ENCODE measurements around the gene DMD.

The DMD gene

GRCh38 chrX:31251336-31251735 is 1960.0 kb downstream of the DMD start:
- TF ChIP-seq CTCF (IDR thresholded peaks at IDR 0.05; ENCODE audit: control insufficient read depth, extremely low read depth, insufficient read depth) = no peak
- H3K4me3 ChIP-seq (ENCODE audit: low read depth, low read length) = no peak overlapping the region
- no peak for DNase-seq (ENCODE audit: low read depth)

GRCh38 chrX:31245714-31246113 is 1965.6 kb downstream of the DMD start:
- TF ChIP-seq CTCF (IDR thresholded peaks at IDR 0.05; ENCODE audit: control insufficient read depth, extremely low read depth, insufficient read depth) = no peak
- no peak for DNase-seq (ENCODE audit: low read depth)
- no peak overlapping the region for H3K4me3 ChIP-seq (ENCODE audit: low read depth, low read length)

GRCh38 chrX:31243804-31244203 is 1967.5 kb downstream of the DMD start:
- TF ChIP-seq CTCF (IDR thresholded peaks at IDR 0.05; ENCODE audit: control insufficient read depth, extremely low read depth, insufficient read depth) = no peak
- DNase-seq (ENCODE audit: low read depth) = no peak
- no peak overlapping the region for H3K4me3 ChIP-seq (ENCODE audit: low read depth, low read length)

- no peak overlapping the region for H3K4me3 ChIP-seq (ENCODE audit: low read depth, low read length)
- no peak for TF ChIP-seq CTCF (IDR thresholded peaks at IDR 0.05; ENCODE audit: control insufficient read depth, extremely low read depth, insufficient read depth)
- DNase-seq (ENCODE audit: low read depth) = no peak
These were observed 1970.4 kb downstream of the DMD start for GRCh38 chrX:31240982-31241381.

GRCh38 chrX:31237189-31237588 is 1974.2 kb downstream of the DMD start:
- no peak for DNase-seq (ENCODE audit: low read depth)
- no peak for TF ChIP-seq CTCF (IDR thresholded peaks at IDR 0.05; ENCODE audit: control insufficient read depth, extremely low read depth, insufficient read depth)
- no peak overlapping the region for H3K4me3 ChIP-seq (ENCODE audit: low read depth, low read length)

- H3K4me3 ChIP-seq (ENCODE audit: low read depth, low read length) = no peak overlapping the region
- no peak for DNase-seq (ENCODE audit: low read depth)
- TF ChIP-seq CTCF (IDR thresholded peaks at IDR 0.05; ENCODE audit: control insufficient read depth, extremely low read depth, insufficient read depth) = no peak
These were observed 1975.1 kb downstream of the DMD start for GRCh38 chrX:31236231-31236630.

GRCh38 chrX:31233941-31234496 is 1977.3 kb downstream of the DMD start:
- H3K4me3 ChIP-seq (ENCODE audit: low read depth, low read length) = no peak overlapping the region
- DNase-seq (ENCODE audit: low read depth) = no peak
- no peak for TF ChIP-seq CTCF (IDR thresholded peaks at IDR 0.05; ENCODE audit: control insufficient read depth, extremely low read depth, insufficient read depth)
